ENCODE data around the gene ELOVL4. TPM values are rescaled to one million over a fixed set of nuclear protein-coding genes. Genes with fewer than 3 reads are reported as not detected.

Gene ELOVL4
- total RNA-seq, 1 donor from 2014 or later, result 1.2 TPM

- DNase-seq (ENCODE audit: low spot score) (no peak), ATAC-seq (no peak)
- intact Hi-C loops (cut with DNase I), result no loop called here
Measured at GRCh38 chr6:79923270-79923669, 24.1 kb downstream of the ELOVL4 start.

GRCh38 chr6:79922018-79922417, 25.3 kb downstream of the ELOVL4 start:
- ATAC-seq (no peak), DNase-seq (ENCODE audit: low spot score) (no peak)
- intact Hi-C loops (cut with DNase I), result no loop called here

- intact Hi-C loops (cut with DNase I), result no loop called here
- ATAC-seq (no peak), DNase-seq (ENCODE audit: low spot score) (no peak)
Measured at GRCh38 chr6:79913369-79913768, 34.0 kb downstream of the ELOVL4 start.

GRCh38 chr6:79911992-79912391, 35.4 kb downstream of the ELOVL4 start:
- DNase-seq (ENCODE audit: low spot score) (no peak), ATAC-seq (no peak)
- intact Hi-C loops (cut with DNase I), result no loop called here

- DNase-seq (ENCODE audit: low spot score) (no peak), ATAC-seq (no peak)
- intact Hi-C loops (cut with DNase I), result no loop called here
Measured at GRCh38 chr6:79909517-79909916, 37.8 kb downstream of the ELOVL4 start.

- ATAC-seq, result no peak
Measured at GRCh38 chr6:79902046-79902445, 45.3 kb downstream of the ELOVL4 start.

GRCh38 chr6:79898076-79898475, 49.3 kb downstream of the ELOVL4 start:
- intact Hi-C loops (cut with DNase I), result no loop called here

More at GRCh38 chr6:79902046-79902445, 45.3 kb downstream of the ELOVL4 start:
- intact Hi-C loops (cut with DNase I), result no loop called here
- no peak for DNase-seq (ENCODE audit: low spot score)

GRCh38 chr6:79896075-79896449, 51.3 kb downstream of the ELOVL4 start:
- intact Hi-C loops (cut with DNase I), result no loop called here
- DNase-seq (ENCODE audit: low spot score) (no peak), ATAC-seq (no peak)

More at GRCh38 chr6:79898076-79898475, 49.3 kb downstream of the ELOVL4 start:
- no peak for DNase-seq (ENCODE audit: low spot score)
- ATAC-seq, result no peak

- intact Hi-C loops (cut with DNase I), result no loop called here
- no peak for DNase-seq (ENCODE audit: low spot score)
- ATAC-seq, result no peak
Measured at GRCh38 chr6:79895382-79896074, 51.8 kb downstream of the ELOVL4 start.

GRCh38 chr6:79894939-79895338, 52.4 kb downstream of the ELOVL4 start:
- ATAC-seq (no peak), DNase-seq (ENCODE audit: low spot score) (no peak)
- intact Hi-C loops (cut with DNase I), result no loop called here

- ATAC-seq, result no peak
- intact Hi-C loops (cut with DNase I), result no loop called here
- no peak for DNase-seq (ENCODE audit: low spot score)
Measured at GRCh38 chr6:79888587-79888986, 58.8 kb downstream of the ELOVL4 start.

- ATAC-seq, result no peak
- intact Hi-C loops (cut with DNase I), result no loop called here
- DNase-seq (ENCODE audit: low spot score), result no peak
Measured at GRCh38 chr6:79878142-79878748, 69.1 kb downstream of the ELOVL4 start.

GRCh38 chr6:79874531-79875134, 72.7 kb downstream of the ELOVL4 start:
- no peak for ATAC-seq
- no peak for DNase-seq (ENCODE audit: low spot score)
- intact Hi-C loops (cut with DNase I), result no loop called here

GRCh38 chr6:79872986-79873385, 74.4 kb downstream of the ELOVL4 start:
- intact Hi-C loops (cut with DNase I), result no loop called here
- ATAC-seq (no peak), DNase-seq (ENCODE audit: low spot score) (no peak)

- no peak for ATAC-seq
- DNase-seq (ENCODE audit: low spot score), result no peak
- intact Hi-C loops (cut with DNase I), result no loop called here
Measured at GRCh38 chr6:79872303-79872702, 75.0 kb downstream of the ELOVL4 start.

- ATAC-seq, result peak; percentile 96
- intact Hi-C loops (cut with DNase I), result no loop called here
- peak; percentile 86 for DNase-seq (ENCODE audit: low spot score)
Measured at GRCh38 chr6:79869600-79870084, 77.7 kb downstream of the ELOVL4 start.

GRCh38 chr6:79869184-79869583, 78.2 kb downstream of the ELOVL4 start:
- ATAC-seq (no peak), DNase-seq (ENCODE audit: low spot score) (no peak)
- intact Hi-C loops (cut with DNase I), result no loop called here

- ATAC-seq (peak; percentile 53), DNase-seq (ENCODE audit: low spot score) (no peak)
- intact Hi-C loops (cut with DNase I), result no loop called here
Measured at GRCh38 chr6:79868098-79868722, 79.1 kb downstream of the ELOVL4 start.

Measured in sciatic nerve (tissue), 2 donors.